SK-N-SH (cell line): ENCODE measurements around the gene TBC1D20.

Source experiments
- EZH2phosphoT487 ChIP-seq: fragments of 200-600 bp; sonication (generic); IDR thresholded peaks from 2 replicates; pipeline ENCODE4 v1.6.1; 2017; ENCODE audit warnings: low read depth, mixed run types, mild to moderate bottlenecking, antibody characterized with exemption, moderate library complexity, borderline replicate concordance
- GATA2 ChIP-seq: sonication (generic); formaldehyde crosslinking; IDR thresholded peaks from 2 replicates; pipeline ENCODE4 v1.5.0; 2020; ENCODE audit warnings: mild to moderate bottlenecking, missing genetic modification reagents
- JUND ChIP-seq: IDR thresholded peaks from 2 replicates; pipeline ENCODE4 v1.4.0; 2012
- MXI1 ChIP-seq: IDR thresholded peaks from 2 replicates; pipeline ENCODE4 v1.6.1; 2012; ENCODE audit warnings: mild to moderate bottlenecking, low read depth, low read length, improper control_type of control experiment
- NFIC ChIP-seq: IDR thresholded peaks from 2 replicates; pipeline ENCODE4 v1.4.0; 2012; ENCODE audit warnings: borderline replicate concordance
- NRF1 ChIP-seq: IDR thresholded peaks from 2 replicates; pipeline ENCODE4 v1.6.1; 2012; ENCODE audit warnings: low read depth, mild to moderate bottlenecking, low read length
- POLR2AphosphoS5 ChIP-seq: IDR thresholded peaks from 2 replicates; pipeline ENCODE4 v1.6.1; 2012; ENCODE audit warnings: low read depth, low read length
- RFX5 ChIP-seq: IDR thresholded peaks from 2 replicates; pipeline ENCODE4 v1.6.1; 2012; ENCODE audit warnings: mild to moderate bottlenecking, improper control_type of control experiment, low read length
- SIN3A ChIP-seq: IDR thresholded peaks from 2 replicates; pipeline ENCODE4 v1.6.1; 2012; ENCODE audit warnings: low read depth, mild to moderate bottlenecking, low read length, moderate library complexity, borderline replicate concordance
- TCF12 ChIP-seq: IDR thresholded peaks from 2 replicates; pipeline ENCODE4 v1.4.0; 2012
- TEAD4 ChIP-seq: IDR thresholded peaks from 2 replicates; pipeline ENCODE4 v1.4.0; 2012; ENCODE audit warnings: mild to moderate bottlenecking, borderline replicate concordance; ENCODE audit not compliant: insufficient read depth
- TF ChIP-seq, protein P1 (sequence below): fragments of 200-600 bp; sonication (generic); IDR thresholded peaks from 2 replicates; pipeline ENCODE4 v1.6.1; 2017; ENCODE audit warnings: antibody characterized with exemption, mild to moderate bottlenecking, moderate library complexity

DNA sequence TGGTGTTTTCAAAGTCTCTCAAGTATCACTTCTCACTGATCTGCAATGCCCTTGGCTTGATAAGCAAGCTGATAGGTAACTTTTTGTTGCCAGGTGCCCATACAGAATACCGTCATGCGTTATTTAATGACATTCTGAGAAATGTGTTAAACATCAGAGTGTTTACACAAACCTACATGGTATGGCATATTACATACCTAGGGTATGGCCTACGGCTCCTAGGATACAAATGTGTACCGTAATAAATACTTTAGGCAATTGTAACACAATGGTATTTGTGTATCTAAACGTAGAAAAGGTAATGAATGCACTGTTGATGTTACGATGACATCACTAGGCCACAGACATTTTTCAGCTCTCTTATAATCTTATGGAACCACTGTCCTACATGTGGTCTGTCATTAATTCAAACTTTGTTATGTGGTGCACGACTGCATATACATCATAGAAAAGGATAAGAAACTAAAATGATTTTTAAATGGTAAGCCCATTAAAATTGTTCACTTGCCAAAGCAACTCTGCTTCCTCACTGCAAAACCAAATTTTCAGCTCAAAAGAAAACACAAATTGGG lies 45.5 kb upstream of the TBC1D20 start:
- no peak for TF ChIP-seq TCF12
- no peak for TF ChIP-seq GATA2 (CRISPR knock-in tag)
- no peak for TF ChIP-seq POLR2AphosphoS5
- TF ChIP-seq, protein P1, sequence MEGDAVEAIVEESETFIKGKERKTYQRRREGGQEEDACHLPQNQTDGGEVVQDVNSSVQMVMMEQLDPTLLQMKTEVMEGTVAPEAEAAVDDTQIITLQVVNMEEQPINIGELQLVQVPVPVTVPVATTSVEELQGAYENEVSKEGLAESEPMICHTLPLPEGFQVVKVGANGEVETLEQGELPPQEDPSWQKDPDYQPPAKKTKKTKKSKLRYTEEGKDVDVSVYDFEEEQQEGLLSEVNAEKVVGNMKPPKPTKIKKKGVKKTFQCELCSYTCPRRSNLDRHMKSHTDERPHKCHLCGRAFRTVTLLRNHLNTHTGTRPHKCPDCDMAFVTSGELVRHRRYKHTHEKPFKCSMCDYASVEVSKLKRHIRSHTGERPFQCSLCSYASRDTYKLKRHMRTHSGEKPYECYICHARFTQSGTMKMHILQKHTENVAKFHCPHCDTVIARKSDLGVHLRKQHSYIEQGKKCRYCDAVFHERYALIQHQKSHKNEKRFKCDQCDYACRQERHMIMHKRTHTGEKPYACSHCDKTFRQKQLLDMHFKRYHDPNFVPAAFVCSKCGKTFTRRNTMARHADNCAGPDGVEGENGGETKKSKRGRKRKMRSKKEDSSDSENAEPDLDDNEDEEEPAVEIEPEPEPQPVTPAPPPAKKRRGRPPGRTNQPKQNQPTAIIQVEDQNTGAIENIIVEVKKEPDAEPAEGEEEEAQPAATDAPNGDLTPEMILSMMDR, result no peak
- no peak for TF ChIP-seq NRF1
- TF ChIP-seq JUND, result no peak
- TF ChIP-seq RFX5, result no peak
- no peak for TF ChIP-seq MXI1
- no peak for TF ChIP-seq NFIC
- no peak for TF ChIP-seq SIN3A
- TF ChIP-seq TEAD4, result no peak
- no peak for TF ChIP-seq EZH2phosphoT487
